IPS-18c (cell line): ENCODE measurements around the gene COL4A5.
"Not testable (repeated sequence)": the region's sequence is repeated elsewhere in the genome, so short reads cannot be mapped to it uniquely, and the experiment has no call there.

ENCODE experiments used
- H3K4me3 ChIP-seq: 2 replicates; pipeline ENCODE4 v1.7.0; 2013; ENCODE audit warnings: low read depth, mild to moderate bottlenecking, low read length, moderate library complexity; ENCODE audit not compliant: insufficient read depth
- H3K9me3 ChIP-seq: one replicate; pipeline ENCODE4 v1.6.1; 2013; ENCODE audit warnings: mild to moderate bottlenecking, low read length, moderate library complexity; ENCODE audit not compliant: control insufficient read depth, insufficient read depth

The COL4A5 gene

GRCh38 chrX:108439426-108439942 is at the start of gene COL4A5:
Gene COL4A5 (plus strand): TSS chrX:108439838. CDS start chrX:108440126, 288 bp downstream.
- Histone ChIP-seq H3K9me3 (no peaks in the 10 kb centered on the region), H3K4me3 (peak within 1 kb of the TSS; percentile 71)

DNA sequence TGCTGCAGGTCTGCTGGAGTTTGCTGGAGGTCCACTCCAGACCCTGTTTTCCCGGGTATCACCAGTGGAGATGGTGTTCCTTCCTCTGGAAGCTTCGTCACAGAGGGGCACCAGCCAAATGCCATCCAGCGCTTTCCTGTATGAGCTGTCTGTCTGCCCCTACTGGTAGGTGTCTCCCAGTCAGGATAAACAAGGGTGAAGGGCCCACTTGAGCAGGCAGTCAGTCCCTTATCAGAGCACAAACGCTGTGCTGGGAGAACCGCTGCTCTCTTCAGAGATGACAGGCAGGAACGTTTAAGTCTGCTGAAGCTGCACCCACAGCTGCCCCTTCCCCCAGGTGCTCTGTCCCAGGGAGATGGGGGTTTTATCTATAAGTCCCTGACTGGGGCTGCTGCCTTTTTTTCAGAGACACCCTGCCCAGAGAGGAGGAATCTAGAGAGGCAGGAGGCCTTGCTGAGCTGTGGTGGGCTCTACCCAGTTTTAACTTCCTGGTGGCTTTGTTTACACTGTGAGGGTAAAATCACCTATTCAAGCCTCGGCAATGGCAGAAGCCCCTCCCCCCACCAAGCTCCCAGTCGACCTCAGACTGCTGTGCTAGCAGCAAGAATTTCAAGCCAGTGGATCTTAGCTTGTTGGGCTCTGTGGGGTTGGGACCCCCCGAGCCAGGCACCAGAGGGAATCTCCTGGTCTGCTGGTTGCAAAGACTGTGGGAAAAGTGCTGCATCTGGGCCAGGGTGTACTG is 48.5 kb upstream of the COL4A5 start:
- H3K9me3 ChIP-seq, H3K4me3 ChIP-seq: not testable (repeated sequence)

DNA sequence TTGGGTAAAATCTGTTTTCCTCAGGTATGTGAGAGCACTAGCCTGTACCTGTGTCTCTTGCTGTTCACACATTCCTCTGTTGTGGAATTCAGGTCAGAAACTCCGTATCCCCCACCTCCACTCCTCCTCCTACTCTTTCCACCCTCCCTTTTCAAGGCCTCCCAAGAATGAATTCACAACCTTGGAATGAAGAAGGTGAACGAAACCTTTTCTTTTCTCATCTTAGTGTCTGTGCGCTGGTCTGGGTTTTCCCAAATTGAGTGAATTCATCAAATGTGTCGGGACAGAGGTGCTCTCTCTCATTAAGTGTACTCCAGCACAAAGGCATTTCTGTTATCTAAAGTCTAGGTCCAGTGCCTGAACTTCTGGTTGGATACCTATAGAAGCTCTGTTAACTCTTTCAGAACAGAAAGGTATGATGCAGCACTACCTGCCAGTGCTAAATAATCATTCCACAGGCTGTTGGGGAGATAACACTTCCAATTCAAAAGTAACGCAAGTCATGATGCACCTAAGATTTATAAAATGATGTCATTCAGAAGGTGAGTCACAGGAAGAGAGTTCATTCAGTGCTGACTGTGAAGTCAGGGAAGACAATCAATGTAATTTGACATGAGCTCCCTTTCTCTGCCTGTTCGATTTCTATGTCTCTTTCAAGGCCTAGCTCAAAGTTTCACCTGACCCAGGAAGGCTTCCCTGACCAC is 43.3 kb upstream of the COL4A5 start:
- no peak overlapping the region for H3K4me3 ChIP-seq
- H3K9me3 ChIP-seq: no peaks in the 10 kb centered on the region

DNA sequence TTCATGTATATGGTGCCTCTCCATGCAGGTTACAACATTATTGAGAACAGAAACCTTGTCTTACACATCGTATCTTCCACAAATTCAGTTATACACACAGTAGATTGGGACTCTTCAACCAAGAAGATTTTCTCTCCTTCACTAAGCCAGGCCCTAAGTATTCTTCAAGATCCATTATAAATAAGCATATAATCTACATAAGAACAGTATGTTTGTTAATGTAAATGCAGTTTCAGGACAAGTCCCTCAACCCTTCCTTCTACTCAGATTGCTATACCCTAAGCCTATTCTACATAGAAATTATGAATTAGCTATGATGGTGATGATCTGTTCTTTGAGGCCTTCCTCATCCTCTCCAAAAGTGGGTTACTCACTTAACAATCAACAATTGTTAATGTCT is 42.7 kb upstream of the COL4A5 start:
- H3K4me3 ChIP-seq: no peak overlapping the region
- H3K9me3 ChIP-seq: no peaks in the 10 kb centered on the region

GRCh38 chrX:108397627-108398391 is 41.8 kb upstream of the COL4A5 start:
- no peak overlapping the region for H3K4me3 ChIP-seq
- H3K9me3 ChIP-seq: no peaks in the 10 kb centered on the region

DNA sequence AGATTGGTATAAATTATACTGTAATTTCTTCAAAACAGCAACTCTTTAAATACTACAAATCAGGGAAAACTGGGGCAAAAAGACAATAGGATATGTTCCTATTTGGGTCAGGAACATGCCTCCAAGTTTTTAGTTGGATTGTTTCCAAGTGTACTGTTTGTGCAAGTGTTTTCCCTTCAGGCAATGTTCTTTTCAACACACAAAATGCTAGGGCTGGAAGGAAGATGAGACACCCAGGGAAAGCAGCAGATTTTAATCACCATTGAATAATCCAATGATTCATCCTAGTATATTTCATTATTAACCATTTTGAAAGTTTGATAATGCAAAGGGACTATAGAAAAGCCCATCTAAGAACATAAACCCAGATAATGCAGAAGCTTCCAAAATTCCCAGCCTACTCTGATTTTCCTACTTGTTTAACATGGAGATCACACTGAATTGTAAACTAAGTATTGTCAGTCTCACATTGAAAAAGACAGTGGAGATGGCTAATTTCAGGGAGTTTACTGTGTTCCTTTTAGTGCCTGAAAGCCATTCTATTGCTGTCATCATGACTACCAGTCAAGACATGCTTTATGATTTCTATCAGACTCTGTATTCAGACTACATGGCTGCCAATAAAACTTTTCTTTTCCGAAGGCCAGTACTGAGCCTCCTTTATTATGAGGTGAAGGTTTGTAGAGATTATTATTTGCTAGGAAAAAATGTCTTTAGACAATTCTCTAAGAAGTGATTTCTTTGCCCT is 40.0 kb upstream of the COL4A5 start:
- H3K4me3 ChIP-seq: no peak overlapping the region
- no peaks in the 10 kb centered on the region for H3K9me3 ChIP-seq

DNA sequence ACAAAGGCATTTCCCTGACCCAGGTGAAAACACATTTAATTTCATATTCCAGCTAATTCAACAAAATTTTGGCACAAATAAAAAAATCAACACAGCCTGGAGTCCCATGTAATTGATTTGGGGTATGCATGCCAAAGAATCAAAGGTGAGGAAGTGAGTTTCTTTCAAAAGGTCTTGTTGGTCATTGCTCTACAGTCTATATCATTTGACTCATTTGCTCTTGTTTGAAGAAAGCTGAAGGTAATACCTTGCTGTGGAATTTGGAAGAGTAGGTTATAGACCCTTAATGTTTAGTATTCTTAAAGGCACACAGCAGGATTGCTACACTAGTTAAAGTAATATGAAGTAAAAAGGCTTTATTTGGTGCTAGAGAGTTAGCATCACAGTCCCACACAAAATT is 26.9 kb upstream of the COL4A5 start:
- H3K4me3 ChIP-seq: no peak overlapping the region
- H3K9me3 ChIP-seq: no peaks in the 10 kb centered on the region

DNA sequence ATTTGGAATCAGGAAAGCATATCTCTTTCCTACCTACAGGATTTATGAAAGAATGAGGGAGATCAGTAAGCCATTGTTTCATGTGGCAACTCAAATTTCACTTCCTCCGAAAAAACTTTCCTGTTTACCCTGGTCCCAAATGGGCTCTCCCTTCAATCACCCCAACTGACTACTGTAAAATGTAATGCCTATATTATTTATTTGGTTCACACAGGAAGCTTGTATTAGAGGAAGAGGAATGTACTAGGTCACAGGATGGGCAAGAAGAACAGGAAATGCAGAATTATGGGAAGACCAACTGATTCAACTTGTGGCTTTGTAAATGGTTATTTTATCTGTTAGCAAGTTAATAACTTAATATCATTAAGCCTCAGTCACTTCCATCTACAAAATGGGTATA is 24.5 kb upstream of the COL4A5 start:
- Histone ChIP-seq H3K4me3 (no peak overlapping the region), H3K9me3 (no peaks in the 10 kb centered on the region)

DNA sequence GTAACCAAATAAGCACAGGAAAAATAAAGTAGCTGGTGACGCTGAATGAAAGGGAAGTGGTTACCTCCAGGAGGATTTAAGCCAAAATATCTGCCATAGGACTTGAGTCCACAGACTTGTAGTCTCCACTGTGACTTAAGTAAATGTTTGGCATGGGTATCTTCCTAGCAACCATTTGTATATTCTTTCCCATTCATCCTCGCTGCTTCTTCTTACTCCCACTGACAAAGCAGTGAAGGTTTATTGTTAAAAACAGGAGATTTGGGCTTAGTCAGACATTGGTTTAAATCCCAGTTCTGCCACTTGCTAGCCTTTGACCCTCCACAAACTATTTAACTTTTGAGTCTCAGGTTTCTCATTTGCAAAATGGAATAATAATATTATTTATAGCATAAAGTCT is 23.7 kb upstream of the COL4A5 start:
- no peaks in the 10 kb centered on the region for H3K9me3 ChIP-seq
- no peak overlapping the region for H3K4me3 ChIP-seq

DNA sequence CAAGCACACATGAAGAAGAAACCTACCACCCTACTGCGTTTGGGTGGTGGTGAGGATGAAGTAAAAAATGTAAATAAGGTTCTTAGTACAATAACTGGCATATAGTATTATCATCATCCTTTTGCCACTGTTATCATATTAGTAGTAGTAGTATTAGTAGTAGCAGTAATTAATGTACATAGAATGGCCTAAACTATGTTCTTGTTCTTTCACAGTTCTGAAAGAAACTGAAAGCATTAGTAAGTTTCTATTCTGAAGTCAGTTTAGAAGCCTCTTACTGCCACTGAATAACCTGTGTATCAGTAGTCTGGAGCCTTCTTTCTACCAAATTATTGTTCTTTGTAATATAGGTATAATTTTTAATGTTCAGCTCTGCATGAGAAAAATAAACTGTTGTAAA is 22.4 kb upstream of the COL4A5 start:
- H3K9me3 ChIP-seq: no peaks in the 10 kb centered on the region
- no peak overlapping the region for H3K4me3 ChIP-seq

DNA sequence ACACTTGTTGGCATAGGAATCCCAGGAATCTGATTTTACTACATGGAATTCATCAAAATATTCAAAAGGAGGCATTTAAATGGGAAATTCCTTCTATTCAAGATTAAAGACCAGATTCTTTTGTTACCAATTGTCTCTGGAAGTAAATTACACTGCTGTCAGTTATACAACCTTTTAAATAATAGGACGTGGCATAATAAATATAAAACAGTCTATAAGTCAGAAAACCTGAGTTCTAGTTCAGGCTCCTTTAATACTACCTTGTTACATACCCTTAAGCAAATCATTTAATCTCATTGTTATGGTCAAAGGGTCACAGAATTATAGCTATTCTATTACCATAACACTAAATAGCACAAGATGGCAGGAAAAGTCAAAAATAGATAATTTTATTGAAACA is 20.2 kb upstream of the COL4A5 start:
- Histone ChIP-seq H3K4me3 (no peak overlapping the region), H3K9me3 (no peaks in the 10 kb centered on the region)

DNA sequence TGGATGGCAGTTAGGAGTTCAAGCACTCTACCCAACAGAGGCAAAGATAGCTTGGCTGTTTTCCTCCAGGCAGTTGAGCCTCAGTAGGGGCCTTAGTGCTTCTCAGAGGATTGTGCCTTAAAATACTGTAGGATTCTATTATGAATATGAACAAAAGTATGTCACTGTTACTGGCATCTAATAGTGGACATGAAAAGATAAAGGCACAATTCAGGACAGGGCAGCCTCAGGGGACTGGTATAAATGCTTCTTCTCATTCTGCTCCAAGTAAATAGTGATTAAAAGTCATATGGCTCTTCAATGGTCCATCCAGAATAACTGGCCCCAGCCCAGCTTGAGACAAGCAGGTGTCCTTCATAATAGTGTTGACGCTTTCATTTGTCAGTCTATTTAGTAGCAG is 19.2 kb upstream of the COL4A5 start:
- H3K4me3 ChIP-seq: no peak overlapping the region

DNA sequence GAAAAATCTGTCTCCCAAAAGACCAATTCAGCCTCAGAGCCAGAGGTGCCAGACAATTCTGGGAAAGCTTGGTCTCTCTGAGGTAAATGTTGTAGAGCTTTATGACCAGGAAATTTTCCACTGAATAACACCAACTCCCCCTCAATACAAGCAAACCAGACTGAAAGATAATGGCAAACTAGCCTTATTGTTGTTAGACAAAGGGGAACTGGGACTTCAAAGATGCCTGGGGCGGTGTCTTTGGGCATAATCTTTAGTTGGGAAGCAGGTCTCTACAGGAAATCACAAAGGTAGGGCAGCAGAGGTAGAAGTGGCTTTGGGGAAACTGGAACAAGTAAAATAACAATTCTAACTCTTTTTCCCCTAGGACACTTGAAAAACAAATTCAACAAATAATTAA is 13.4 kb upstream of the COL4A5 start:
- Histone ChIP-seq H3K4me3 (no peak overlapping the region), H3K9me3 (no peaks in the 10 kb centered on the region)

More for the DNA sequence above, 19.2 kb upstream of the COL4A5 start:
- no peaks in the 10 kb centered on the region for H3K9me3 ChIP-seq

GRCh38 chrX:108435261-108435660 is 4.4 kb upstream of the COL4A5 start:
- no peaks in the 10 kb centered on the region for H3K9me3 ChIP-seq
- no peak overlapping the region for H3K4me3 ChIP-seq

DNA sequence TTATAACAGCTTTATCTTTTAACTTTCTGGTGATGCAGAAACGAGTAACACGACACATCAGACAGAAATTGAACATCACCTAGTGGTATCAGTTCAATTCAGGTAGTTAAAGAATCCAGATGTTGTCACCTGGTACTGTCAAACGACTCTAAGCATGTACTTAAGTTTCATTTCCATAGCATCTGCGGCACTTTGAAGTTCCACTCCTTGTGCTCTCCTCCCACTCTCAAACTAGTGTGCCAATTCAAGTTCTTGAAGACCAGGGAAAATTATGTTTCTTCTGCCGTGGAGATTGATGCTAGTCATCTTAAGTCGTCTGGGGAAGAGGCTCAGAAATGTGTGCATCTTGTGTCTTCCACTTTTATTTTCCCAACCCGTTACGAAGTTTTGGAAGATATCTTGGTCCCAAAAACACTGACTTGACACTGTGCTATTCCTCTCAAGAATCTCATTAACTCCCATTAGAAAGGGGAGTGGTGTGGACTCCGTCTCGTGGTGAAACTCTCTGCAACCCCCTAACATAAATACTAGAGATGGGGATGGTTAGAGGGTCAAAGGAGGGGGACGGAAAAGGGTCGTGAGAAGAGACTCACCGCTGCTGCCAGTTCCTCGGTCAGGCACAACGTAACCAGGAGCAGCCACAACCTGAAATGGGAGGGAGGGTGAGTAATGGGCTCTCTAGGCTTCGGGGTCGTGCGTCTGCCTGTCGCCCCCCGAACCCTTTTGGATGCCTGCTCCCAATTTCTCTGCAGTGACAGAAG is 2.1 kb upstream of the COL4A5 start:
- peak overlapping the region; percentile 68 for H3K4me3 ChIP-seq

GRCh38 chrX:108438110-108438623 is 1.5 kb upstream of the COL4A5 start, which contains the start of gene COL4A6:
Gene COL4A6 (minus strand): TSS chrX:108438422. CDS start chrX:108438196, 226 bp downstream.
- H3K9me3 ChIP-seq: no peaks in the 10 kb centered on the region
- H3K4me3 ChIP-seq: peak within 1 kb of the TSS; percentile 68

More for the DNA sequence above, 2.1 kb upstream of the COL4A5 start:
- no peaks in the 10 kb centered on the region for H3K9me3 ChIP-seq
